SK-N-MC (cell line): Measurements from ENCODE around the gene ARHGAP26.

Experiments used
- DNase-seq: peaks from one replicate; pipeline ENCODE4 v3.0.0-alpha.2; 2011; ENCODE audit warnings: low read depth, low spot score
- H3K27ac ChIP-seq: fragments of 200-600 bp; sonication (generic); 2 replicates; pipeline ENCODE4 v1.5.1; 2016; ENCODE audit warnings: mixed run types
- H3K36me3 ChIP-seq: fragments of 200-600 bp; sonication (generic); 2 replicates; pipeline ENCODE4 v1.6.1; 2017; ENCODE audit warnings: antibody characterized with exemption, low read length, mixed read lengths; ENCODE audit not compliant: insufficient read depth
- H3K4me3 ChIP-seq: fragments of 200-600 bp; sonication (generic); 2 replicates; pipeline ENCODE4 v1.5.1; 2016
- H3K9ac ChIP-seq: fragments of 200-600 bp; sonication (generic); 2 replicates; pipeline ENCODE4 v1.8.0; 2017; ENCODE audit warnings: mixed run types, mixed read lengths; ENCODE audit not compliant: insufficient read length
- H3K9me3 ChIP-seq: fragments of 200-600 bp; sonication (generic); 2 replicates; pipeline ENCODE4 v1.6.1; 2017; ENCODE audit warnings: low read depth, mild to moderate bottlenecking, antibody characterized with exemption, low read length, moderate library complexity, mixed read lengths
- EZH2 ChIP-seq: fragments of 200-600 bp; sonication (generic); IDR thresholded peaks from one replicate; pipeline ENCODE4 v1.6.1; 2017; ENCODE audit warnings: antibody characterized with exemption
- FOXP2 ChIP-seq: optimal IDR thresholded peaks from 2 replicates; pipeline ENCODE3; 2011; ENCODE audit warnings: mild to moderate bottlenecking, moderate library complexity; ENCODE audit not compliant: insufficient read depth; ENCODE audit errors: extremely low read length, control extremely low read depth
- POLR2AphosphoS5 ChIP-seq: IDR thresholded peaks from 2 replicates; pipeline ENCODE4 v1.6.1; 2012; ENCODE audit warnings: mild to moderate bottlenecking, low read depth, low read length, borderline replicate concordance

ARHGAP26 gene

GRCh38 chr5:143021595-143021994, 251.4 kb downstream of the ARHGAP26 start:
- TF ChIP-seq FOXP2 (no peak), POLR2AphosphoS5 (no peak), EZH2 (no peak)
- H3K4me3 ChIP-seq: no peak overlapping the region
- DNase-seq: no peak
- H3K9ac ChIP-seq: no peak overlapping the region
- H3K9me3 ChIP-seq: no peaks in the 10 kb centered on the region
- no peak overlapping the region for H3K27ac ChIP-seq
- no peaks in the 10 kb centered on the region for H3K36me3 ChIP-seq

GRCh38 chr5:143023411-143024096, 253.4 kb downstream of the ARHGAP26 start:
- H3K4me3 ChIP-seq: no peak overlapping the region
- TF ChIP-seq EZH2: no peak
- no peak for TF ChIP-seq POLR2AphosphoS5
- TF ChIP-seq FOXP2: no peak
- no peaks in the 10 kb centered on the region for H3K9me3 ChIP-seq
- DNase-seq: no peak
- no peaks in the 10 kb centered on the region for H3K36me3 ChIP-seq
- H3K9ac ChIP-seq: no peak overlapping the region
- H3K27ac ChIP-seq: no peak overlapping the region

GRCh38 chr5:143024228-143024920, 254.2 kb downstream of the ARHGAP26 start:
- TF ChIP-seq POLR2AphosphoS5 (no peak), EZH2 (no peak), FOXP2 (no peak)
- Histone ChIP-seq H3K4me3 (no peak overlapping the region), H3K9me3 (no peaks in the 10 kb centered on the region), H3K9ac (no peak overlapping the region), H3K27ac (no peak overlapping the region), H3K36me3 (no peaks in the 10 kb centered on the region)
- no peak for DNase-seq

- TF ChIP-seq EZH2: no peak
- TF ChIP-seq FOXP2: no peak
- TF ChIP-seq POLR2AphosphoS5: no peak
- Histone ChIP-seq H3K9me3 (no peaks in the 10 kb centered on the region), H3K4me3 (no peak overlapping the region), H3K36me3 (no peaks in the 10 kb centered on the region), H3K27ac (no peak overlapping the region), H3K9ac (no peak overlapping the region)
- DNase-seq: no peak
Measured at GRCh38 chr5:143025376-143025775, 255.2 kb downstream of the ARHGAP26 start.

- Histone ChIP-seq H3K4me3 (no peak overlapping the region), H3K9ac (no peak overlapping the region), H3K36me3 (no peaks in the 10 kb centered on the region), H3K27ac (no peak overlapping the region), H3K9me3 (no peaks in the 10 kb centered on the region)
- no peak for DNase-seq
- no peak for TF ChIP-seq POLR2AphosphoS5
- TF ChIP-seq EZH2: no peak
- no peak for TF ChIP-seq FOXP2
Measured at GRCh38 chr5:143025971-143026370, 255.8 kb downstream of the ARHGAP26 start.

GRCh38 chr5:143026380-143026779, 256.2 kb downstream of the ARHGAP26 start:
- H3K4me3 ChIP-seq: no peak overlapping the region
- H3K9me3 ChIP-seq: no peaks in the 10 kb centered on the region
- no peak for DNase-seq
- H3K9ac ChIP-seq: no peak overlapping the region
- TF ChIP-seq EZH2: no peak
- no peak for TF ChIP-seq FOXP2
- no peak for TF ChIP-seq POLR2AphosphoS5
- no peaks in the 10 kb centered on the region for H3K36me3 ChIP-seq
- H3K27ac ChIP-seq: no peak overlapping the region

- TF ChIP-seq FOXP2 (no peak), POLR2AphosphoS5 (no peak), EZH2 (no peak)
- H3K27ac ChIP-seq: no peak overlapping the region
- DNase-seq: no peak
- no peaks in the 10 kb centered on the region for H3K36me3 ChIP-seq
- no peak overlapping the region for H3K9ac ChIP-seq
- no peak overlapping the region for H3K4me3 ChIP-seq
- no peaks in the 10 kb centered on the region for H3K9me3 ChIP-seq
Measured at GRCh38 chr5:143029293-143029692, 259.1 kb downstream of the ARHGAP26 start.

- TF ChIP-seq EZH2 (no peak), FOXP2 (no peak), POLR2AphosphoS5 (no peak)
- Histone ChIP-seq H3K27ac (no peak overlapping the region), H3K36me3 (no peaks in the 10 kb centered on the region), H3K9ac (no peak overlapping the region), H3K9me3 (no peaks in the 10 kb centered on the region), H3K4me3 (no peak overlapping the region)
- DNase-seq: no peak
Measured at GRCh38 chr5:143030349-143030748, 260.2 kb downstream of the ARHGAP26 start.
